ENCODE measurements around the gene PLA2G3. TPM values are rescaled to one million over a fixed set of nuclear protein-coding genes. Genes with fewer than 3 reads are reported as not detected.
"Not testable (repeated sequence)": the region's sequence is repeated elsewhere in the genome, so short reads cannot be mapped to it uniquely, and the experiment has no call there.

The PLA2G3 gene
- total RNA-seq, 1 experiment from 2014 or later = not detected

DNA sequence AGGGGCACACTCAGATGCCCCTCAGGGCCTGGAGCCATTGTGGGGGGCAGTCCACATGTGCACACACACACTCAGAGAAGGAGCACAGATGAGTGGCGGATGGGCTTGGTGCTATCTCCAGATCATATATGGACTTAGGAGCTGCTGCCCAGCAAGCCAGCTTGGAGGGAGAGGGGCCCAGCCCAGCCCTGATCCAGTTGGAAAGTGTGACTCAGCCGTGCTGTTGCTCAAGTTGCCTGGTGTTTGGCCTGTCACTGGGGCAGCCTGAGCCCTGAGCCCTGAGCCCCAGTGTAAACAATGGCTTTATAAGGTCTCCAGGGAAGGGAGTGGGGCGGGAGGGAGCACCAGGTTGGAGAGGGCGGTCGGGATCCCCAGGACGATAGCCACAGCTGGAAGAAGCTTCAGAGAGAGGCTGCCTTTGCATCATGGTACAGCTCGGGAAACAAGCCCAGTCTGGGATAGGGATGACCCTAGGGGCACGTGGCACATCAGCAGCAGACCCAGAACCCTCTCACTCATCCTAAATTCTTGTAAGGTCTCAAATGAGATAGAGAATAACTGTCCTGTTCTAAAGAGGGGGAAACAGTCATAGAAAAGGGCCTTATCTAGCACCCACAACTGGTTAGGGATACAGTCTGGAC, 37.7 kb downstream of the PLA2G3 start:
- DNase-seq (ENCODE audit: low spot score) = peak; percentile 90

DNA sequence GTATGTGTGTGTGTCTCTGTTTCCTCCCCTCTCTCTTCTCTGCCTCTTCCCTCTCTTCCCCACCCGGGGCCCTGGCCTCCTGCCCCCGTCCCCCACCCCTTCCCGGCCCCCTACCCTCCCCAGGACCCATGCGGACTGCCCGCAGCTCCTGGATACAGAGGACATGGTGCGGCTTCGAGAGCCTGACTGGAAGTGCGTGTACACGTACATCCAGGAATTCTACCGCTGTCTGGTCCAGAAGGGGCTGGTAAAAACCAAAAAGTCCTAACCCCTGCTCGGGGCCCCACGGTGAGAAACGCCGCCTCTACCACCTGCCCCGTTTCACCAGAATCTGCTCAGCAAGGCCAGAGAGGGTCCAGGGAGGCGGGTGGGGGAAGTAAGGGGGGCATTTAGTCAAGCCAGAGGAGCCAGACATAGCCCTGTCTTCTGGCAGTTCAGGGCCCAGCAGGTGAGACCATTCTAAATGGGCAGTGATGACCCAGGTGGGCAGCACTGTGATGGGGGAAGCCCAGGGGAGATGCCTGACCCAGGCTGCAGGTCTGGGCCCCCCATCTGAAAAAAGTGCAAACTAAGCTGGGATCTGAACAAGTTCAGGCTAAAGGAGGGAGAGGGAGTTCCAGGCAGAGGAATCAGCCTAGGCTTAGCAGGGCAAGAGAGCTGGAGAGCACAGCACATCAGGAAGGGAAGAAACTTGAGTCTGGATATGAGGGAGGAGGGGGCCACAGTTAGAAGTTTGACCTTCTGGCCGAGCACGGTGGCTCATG, 39.4 kb downstream of the PLA2G3 start:
- DNase-seq (ENCODE audit: low spot score) = no peak

DNA sequence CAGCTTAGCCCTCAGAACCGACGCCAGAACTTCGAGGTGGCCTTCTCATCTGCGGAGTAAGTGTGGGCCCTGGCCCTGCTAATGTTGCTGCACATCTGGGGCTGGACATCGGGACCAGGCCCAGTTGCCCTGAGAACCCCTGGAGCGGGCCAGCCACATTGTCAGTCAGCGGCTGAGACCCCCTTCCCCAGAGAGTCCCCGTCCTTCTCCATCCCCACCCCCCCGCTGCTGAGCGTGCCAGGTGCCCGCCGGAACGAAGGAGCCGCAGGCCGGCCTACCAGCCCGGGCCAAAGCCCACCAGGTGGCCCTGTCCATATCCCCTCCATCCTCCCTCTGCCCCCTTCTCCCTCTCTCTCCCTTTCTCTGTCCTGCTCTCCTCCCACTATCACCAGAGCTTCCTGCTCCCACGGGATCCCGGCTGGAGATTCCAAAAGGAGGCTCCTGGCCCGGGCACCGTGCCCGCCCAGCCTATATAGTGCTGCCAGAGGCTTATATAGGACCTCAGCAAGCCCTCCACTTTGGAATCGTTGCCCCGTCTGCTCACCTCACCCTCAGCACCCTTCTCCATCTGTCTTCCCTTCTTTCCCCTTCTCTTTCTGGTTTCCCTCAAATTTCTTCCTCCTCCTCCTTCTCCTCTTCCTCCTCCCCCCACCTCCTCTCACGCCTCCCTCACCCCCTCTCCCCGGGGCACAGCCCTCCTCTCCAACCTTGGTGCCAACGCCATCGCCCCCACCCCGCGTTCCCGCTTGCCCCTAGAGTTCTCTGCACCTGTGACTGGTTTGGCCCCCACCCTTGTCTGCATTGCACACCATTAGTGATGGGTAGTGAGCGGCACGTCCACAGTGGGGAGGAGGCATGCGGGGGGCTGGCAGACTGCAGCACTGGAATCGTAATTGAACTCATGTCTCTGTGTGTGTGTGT, 40.2 kb downstream of the PLA2G3 start:
- DNase-seq (ENCODE audit: low spot score) = no peak

GRCh38 chr22:31099386-31099785, 40.9 kb downstream of the PLA2G3 start:
- DNase-seq (ENCODE audit: low spot score) = no peak

DNA sequence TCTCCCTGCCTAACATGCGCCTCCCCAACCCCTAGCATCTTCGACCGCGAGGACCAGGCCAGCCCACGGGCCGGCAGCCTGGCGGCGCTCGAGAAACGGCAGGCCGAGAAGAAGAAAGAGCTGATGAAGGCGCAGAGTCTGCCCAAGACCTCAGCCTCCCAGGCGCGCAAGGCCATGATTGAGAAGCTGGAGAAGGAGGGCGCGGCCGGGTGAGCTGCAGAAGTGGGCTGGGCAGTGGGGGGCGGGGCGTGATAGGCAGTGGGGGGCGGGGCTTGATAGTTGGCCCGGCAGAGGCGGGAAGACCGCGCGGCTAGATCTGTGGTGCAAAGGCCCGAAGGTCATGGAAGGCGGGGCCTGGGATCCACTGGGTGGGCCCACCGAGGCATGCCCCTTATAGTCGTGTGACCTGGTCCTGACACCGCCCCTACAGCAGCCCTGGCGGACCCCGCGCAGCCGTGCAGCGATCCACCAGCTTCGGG, 41.6 kb downstream of the PLA2G3 start:
- no peak for DNase-seq (ENCODE audit: low spot score)

- DNase-seq (ENCODE audit: low spot score) = no peak
Observed at GRCh38 chr22:31097941-31098631, 42.2 kb downstream of the PLA2G3 start.

- not testable (repeated sequence) for DNase-seq (ENCODE audit: low spot score)
Observed at GRCh38 chr22:31097539-31097938, 42.8 kb downstream of the PLA2G3 start.

GRCh38 chr22:31096657-31097279, 43.5 kb downstream of the PLA2G3 start:
- DNase-seq (ENCODE audit: low spot score) = no peak

DNA sequence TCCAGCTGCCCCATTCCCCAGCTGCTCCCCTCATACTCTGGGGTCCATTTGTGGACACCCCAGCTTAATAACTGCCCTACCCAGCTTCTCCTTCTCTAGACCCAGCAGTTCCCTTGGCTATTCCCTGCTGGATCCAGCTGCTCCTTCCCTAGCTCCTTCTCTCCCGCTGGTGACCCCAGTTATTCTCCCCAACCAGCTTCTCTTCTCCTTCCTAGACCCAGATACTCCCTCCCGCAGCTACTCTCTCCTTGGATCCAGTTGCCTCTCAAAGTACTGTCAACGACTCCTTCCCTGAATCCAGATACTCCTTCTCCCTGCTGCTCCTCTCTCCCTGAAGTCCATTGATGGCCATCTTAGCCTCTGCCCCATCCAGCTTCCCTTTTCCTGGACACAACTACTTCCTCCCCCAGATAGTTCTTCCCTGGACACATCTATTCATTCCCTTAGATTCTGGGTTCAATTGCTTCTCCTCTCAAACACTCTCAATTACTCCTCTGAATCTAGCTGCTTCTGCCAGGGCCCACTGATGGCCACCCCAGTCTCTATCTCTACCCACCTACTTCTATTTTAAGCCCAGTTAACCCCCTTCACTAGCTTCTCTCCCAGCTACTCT, 44.6 kb downstream of the PLA2G3 start:
- DNase-seq (ENCODE audit: low spot score) = no peak

GRCh38 chr22:31094741-31095140, 45.6 kb downstream of the PLA2G3 start:
- no peak for DNase-seq (ENCODE audit: low spot score)

DNA sequence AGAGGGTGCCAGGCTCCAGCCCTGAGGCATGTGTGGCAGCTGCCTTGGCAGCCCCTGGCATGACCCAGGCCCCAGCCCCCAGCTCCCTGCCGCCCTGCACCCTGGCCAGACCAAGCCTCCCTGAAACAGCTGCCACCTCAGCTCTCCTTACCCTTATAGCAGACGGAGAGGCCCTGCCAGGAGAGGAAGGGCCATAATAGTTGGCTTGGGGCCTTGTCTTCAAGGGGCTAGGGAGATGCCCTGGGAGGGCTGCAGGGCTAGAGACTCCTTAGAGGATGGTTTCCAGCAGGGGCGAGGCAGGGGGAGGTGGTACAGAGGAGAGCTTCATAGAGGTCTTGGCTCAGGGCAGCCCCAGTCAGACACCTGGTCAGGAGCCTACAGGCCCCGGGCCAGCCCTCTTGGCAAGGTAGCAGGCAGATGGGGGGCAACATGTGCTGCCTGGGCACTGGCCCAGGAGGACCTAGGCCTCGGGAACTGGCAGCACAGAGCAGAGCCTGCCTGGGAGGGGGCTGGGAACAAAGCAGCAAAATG, 46.2 kb downstream of the PLA2G3 start:
- DNase-seq (ENCODE audit: low spot score) = no peak

GRCh38 chr22:31093086-31093850, 47.0 kb downstream of the PLA2G3 start:
- DNase-seq (ENCODE audit: low spot score) = no peak

- DNase-seq (ENCODE audit: low spot score) = no peak
Observed at GRCh38 chr22:31092161-31092560, 48.1 kb downstream of the PLA2G3 start.

GRCh38 chr22:31091106-31091975, 49.0 kb downstream of the PLA2G3 start:
- DNase-seq (ENCODE audit: low spot score) = no peak

GRCh38 chr22:31090217-31091085, 49.9 kb downstream of the PLA2G3 start:
- no peak for DNase-seq (ENCODE audit: low spot score)

DNA sequence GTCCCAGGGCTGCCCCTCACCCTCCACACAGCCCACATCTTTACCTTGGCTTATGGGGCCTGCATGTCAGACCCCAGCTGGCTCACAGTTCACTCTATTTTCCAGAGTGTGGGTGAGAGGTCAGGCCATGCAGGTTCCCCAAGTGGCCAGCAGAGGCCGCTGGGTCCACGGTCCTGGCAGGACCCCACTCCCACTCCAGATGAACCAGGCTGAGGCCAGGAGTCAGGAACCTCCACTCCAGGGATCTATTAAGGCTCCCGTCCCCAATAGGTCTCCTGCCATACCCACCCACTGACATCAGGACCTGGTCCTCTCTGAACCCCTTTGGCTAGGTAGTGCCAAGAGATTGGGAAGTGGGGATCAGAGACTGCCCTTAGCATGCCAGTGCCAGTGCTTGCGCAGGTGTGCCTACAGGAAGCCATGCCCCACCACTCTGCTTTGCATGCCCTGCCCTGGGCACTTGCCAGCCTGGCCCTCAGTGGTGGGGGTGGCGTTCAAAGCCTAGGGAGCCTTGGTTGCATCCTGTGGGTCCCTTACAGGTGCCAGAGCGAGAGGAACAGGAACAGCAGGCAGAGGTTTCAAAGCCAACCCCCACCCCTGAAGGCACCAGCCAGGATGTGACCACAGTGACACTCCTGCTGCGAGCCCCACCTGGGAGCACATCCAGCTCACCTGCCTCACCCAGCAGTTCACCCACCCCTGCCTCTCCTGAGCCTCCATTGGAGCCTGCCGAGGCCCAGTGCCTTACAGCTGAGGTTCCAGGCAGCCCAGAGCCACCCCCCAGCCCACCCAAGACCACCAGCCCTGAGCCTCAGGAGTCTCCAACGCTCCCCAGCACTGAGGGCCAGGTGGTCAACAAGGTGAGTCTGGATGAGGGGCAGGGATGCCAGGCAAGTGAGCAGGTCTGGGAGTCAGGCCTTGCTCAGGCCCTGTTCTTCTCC, 50.9 kb downstream of the PLA2G3 start:
- DNase-seq (ENCODE audit: low spot score) = no peak

Measured in H4 (cell line).